Gastrocnemius medialis (tissue), 4 donors: Measurements from ENCODE around the gene DIP2C. TPM values are rescaled to one million over a fixed set of nuclear protein-coding genes. Genes with fewer than 3 reads are reported as not detected.

ENCODE experiments used
- ATAC-seq, 2 donors: fragments of 150-250 bp; one replicate each; pipeline ENCODE4 v1.9.1; 2016
- DNase-seq, 2 donors: peaks; one replicate each; pipeline ENCODE4 v3.0.0-alpha.2; 2019
- H3K27ac ChIP-seq, 4 donors: fragments of 200-600 bp; sonication (generic); 1 replicate in 1 of 4; 2 replicates in 3 of 4; pipeline ENCODE4 v1.5.1; 2016 to 2018; ENCODE audit warnings: mild to moderate bottlenecking in 2 of 4, moderate library complexity in 1 of 4
- H3K27me3 ChIP-seq, 3 donors: fragments of 200-600 bp; sonication (generic) in 2 of 3; 1 replicate in 1 of 3; 2 replicates in 2 of 3; pipeline versions ENCODE4 v1.5.1 to v1.6.0; 2016 to 2019; ENCODE audit warnings: mild to moderate bottlenecking in 1 of 3, moderate library complexity in 1 of 3
- H3K36me3 ChIP-seq, 2 donors: fragments of 200-600 bp; sonication (generic) in 1 of 2; one replicate each; pipeline ENCODE4 v1.5.1; 2017 to 2018
- H3K4me1 ChIP-seq, 2 donors: fragments of 200-600 bp; sonication (generic) in 1 of 2; one replicate each; pipeline ENCODE4 v1.5.1; 2016 to 2017; ENCODE audit warnings: mild to moderate bottlenecking in 2 of 2
- H3K4me3 ChIP-seq, 4 donors: fragments of 200-600 bp; sonication (generic) in 3 of 4; 1 replicate in 1 of 4; 2 replicates in 3 of 4; pipeline ENCODE4 v1.5.1; 2016 to 2019; ENCODE audit warnings: mild to moderate bottlenecking in 2 of 4
- H3K9me3 ChIP-seq, 3 donors: fragments of 200-600 bp; sonication (generic) in 2 of 3; 1 replicate in 1 of 3; 2 replicates in 2 of 3; pipeline ENCODE4 v1.5.1; 2016 to 2019
- CTCF ChIP-seq, 5 experiments: fragments of 450-650 bp in 3 of 5; fragments of 200-600 bp in 2 of 5; sonication (generic) in 2 of 5; IDR thresholded peaks in 4 of 5; conservative IDR thresholded peaks in 1 of 5; 1 replicate in 4 of 5; 2 replicates in 1 of 5; pipeline ENCODE4 v1.5.1; 2016 to 2019; ENCODE audit warnings: antibody characterized with exemption in 5 of 5, mild to moderate bottlenecking in 3 of 5, moderate library complexity in 3 of 5
- POLR2A ChIP-seq, 2 donors: fragments of 450-650 bp; IDR thresholded peaks; one replicate each; pipeline ENCODE4 v1.6.1; 2017; ENCODE audit warnings: antibody characterized with exemption in 2 of 2, mild to moderate bottlenecking in 2 of 2, moderate library complexity in 2 of 2
- in situ Hi-C, 4 donors: fragments of 200-750 bp; cut with MboI; loops; one replicate each; pipeline versions ENCODE4 v1.15.0 to v1.8.0; 2017; ENCODE audit warnings: low sequenced_read_pairs in 4 of 4
- intact Hi-C: fragments of 100-400 bp; cut with DNase I; formaldehyde crosslinking; loops from one replicate; pipeline ENCODE4 v1.15.1; 2023; ENCODE audit warnings: low total_unique reads
- total RNA-seq, 4 donors: library from RNA; depleted of rRNA; stranded (reverse); fragments of >200 nt; gene quantifications; one replicate each; pipeline versions ENCODE4 v1.1.0 to v1.2.3, GENCODE V29; 2016

DIP2C gene
- total RNA-seq, 4 donors from 2014 or later, result 19.1 to 60.0 (median 30.2) TPM

GRCh38 chr10:555281-555680, 134.2 kb downstream of the DIP2C start:
- H3K9me3 ChIP-seq, result no peaks in the 10 kb centered on the region
- no peak overlapping the region for H3K4me3 ChIP-seq
- TF ChIP-seq POLR2A (IDR thresholded peaks at IDR 0.05) (no peak), CTCF (IDR thresholded peaks at IDR 0.05 in 4 of 5, conservative IDR thresholded peaks at IDR 0.05 in 1 of 5) (no peak)
- intact Hi-C loops (no loop called here), in situ Hi-C loops (no loop called here)
- ATAC-seq (no peak), DNase-seq (no peak)
- H3K27ac ChIP-seq, result no peak overlapping the region
- H3K27me3 ChIP-seq, result no peaks in the 10 kb centered on the region
- no peaks in the 10 kb centered on the region for H3K36me3 ChIP-seq
- peaks cover 11 to 32% of the 10 kb centered on the region in 2 donors for H3K4me1 ChIP-seq

- Histone ChIP-seq H3K4me3 (no peak overlapping the region), H3K27ac (no peak overlapping the region), H3K36me3 (no peaks in the 10 kb centered on the region), H3K4me1 (peaks cover 9 to 25% of the 10 kb centered on the region in 2 donors), H3K9me3 (no peaks in the 10 kb centered on the region), H3K27me3 (no peaks in the 10 kb centered on the region)
- DNase-seq, result no peak
- in situ Hi-C loops, result no loop called here
- TF ChIP-seq POLR2A (IDR thresholded peaks at IDR 0.05) (no peak), CTCF (IDR thresholded peaks at IDR 0.05 in 4 of 5, conservative IDR thresholded peaks at IDR 0.05 in 1 of 5) (no peak)
- intact Hi-C loops, result no loop called here
- no peak for ATAC-seq
Measured at GRCh38 chr10:554182-554848, 135.2 kb downstream of the DIP2C start.

- in situ Hi-C loops, result no loop called here
- Histone ChIP-seq H3K9me3 (no peaks in the 10 kb centered on the region), H3K36me3 (no peaks in the 10 kb centered on the region), H3K27me3 (no peaks in the 10 kb centered on the region), H3K4me3 (no peak overlapping the region), H3K4me1 (peaks cover 9 to 19% of the 10 kb centered on the region in 2 donors), H3K27ac (no peak overlapping the region)
- no peak for TF ChIP-seq CTCF (IDR thresholded peaks at IDR 0.05 in 4 of 5, conservative IDR thresholded peaks at IDR 0.05 in 1 of 5)
- TF ChIP-seq POLR2A (IDR thresholded peaks at IDR 0.05), result no peak
- intact Hi-C loops, result no loop called here
- ATAC-seq (no peak), DNase-seq (no peak)
Measured at GRCh38 chr10:553233-553632, 136.2 kb downstream of the DIP2C start.

- intact Hi-C loops, result no loop called here
- TF ChIP-seq POLR2A (IDR thresholded peaks at IDR 0.05) (no peak), CTCF (IDR thresholded peaks at IDR 0.05 in 4 of 5, conservative IDR thresholded peaks at IDR 0.05 in 1 of 5) (no peak)
- Histone ChIP-seq H3K9me3 (no peaks in the 10 kb centered on the region), H3K4me3 (no peak overlapping the region), H3K27ac (no peak overlapping the region), H3K27me3 (no peaks in the 10 kb centered on the region), H3K36me3 (no peaks in the 10 kb centered on the region), H3K4me1 (peaks cover 9 to 19% of the 10 kb centered on the region in 2 donors)
- no peak for ATAC-seq
- no peak for DNase-seq
- in situ Hi-C loops, result no loop called here
Measured at GRCh38 chr10:552679-553078, 136.8 kb downstream of the DIP2C start.
